Transverse colon (tissue), 3 donors: ENCODE results near the gene GPC5.

Source experiments
- EP300 ChIP-seq: sonication (generic); formaldehyde crosslinking; IDR thresholded peaks from one replicate; pipeline ENCODE4 v1.6.1; 2017; ENCODE audit warnings: antibody characterized with exemption, low read depth
- TF ChIP-seq, protein P1 (sequence below), 5 experiments: fragments of 200-600 bp in 3 of 5; fragments of 450-650 bp in 2 of 5; sonication (generic) in 3 of 5; IDR thresholded peaks; 1 replicate in 2 of 5; 2 replicates in 3 of 5; pipeline ENCODE4 v1.5.1; 2016 to 2017; ENCODE audit warnings: antibody characterized with exemption in 5 of 5, inconsistent platforms in 3 of 5, mild to moderate bottlenecking in 2 of 5, moderate library complexity in 1 of 5

DNA sequence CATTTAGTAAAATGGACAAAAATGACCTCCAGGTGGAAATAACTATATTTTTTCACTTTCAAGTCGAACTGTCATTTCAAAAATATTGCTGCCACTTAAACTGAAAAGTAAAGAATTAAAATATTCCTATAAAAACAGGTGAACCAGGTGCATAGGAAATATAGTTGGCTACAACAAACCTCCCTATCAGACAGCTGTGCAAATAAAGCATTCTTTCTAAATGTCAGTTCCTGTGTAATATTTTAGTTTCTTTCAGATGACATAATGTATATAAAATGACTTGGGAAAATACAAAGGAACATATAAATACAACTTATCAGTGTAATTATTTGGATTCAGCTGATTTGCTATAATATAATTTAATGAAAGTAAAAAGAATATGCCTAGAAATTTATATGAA, 1424.6 kb downstream of the GPC5 start:
- TF ChIP-seq, protein P1, sequence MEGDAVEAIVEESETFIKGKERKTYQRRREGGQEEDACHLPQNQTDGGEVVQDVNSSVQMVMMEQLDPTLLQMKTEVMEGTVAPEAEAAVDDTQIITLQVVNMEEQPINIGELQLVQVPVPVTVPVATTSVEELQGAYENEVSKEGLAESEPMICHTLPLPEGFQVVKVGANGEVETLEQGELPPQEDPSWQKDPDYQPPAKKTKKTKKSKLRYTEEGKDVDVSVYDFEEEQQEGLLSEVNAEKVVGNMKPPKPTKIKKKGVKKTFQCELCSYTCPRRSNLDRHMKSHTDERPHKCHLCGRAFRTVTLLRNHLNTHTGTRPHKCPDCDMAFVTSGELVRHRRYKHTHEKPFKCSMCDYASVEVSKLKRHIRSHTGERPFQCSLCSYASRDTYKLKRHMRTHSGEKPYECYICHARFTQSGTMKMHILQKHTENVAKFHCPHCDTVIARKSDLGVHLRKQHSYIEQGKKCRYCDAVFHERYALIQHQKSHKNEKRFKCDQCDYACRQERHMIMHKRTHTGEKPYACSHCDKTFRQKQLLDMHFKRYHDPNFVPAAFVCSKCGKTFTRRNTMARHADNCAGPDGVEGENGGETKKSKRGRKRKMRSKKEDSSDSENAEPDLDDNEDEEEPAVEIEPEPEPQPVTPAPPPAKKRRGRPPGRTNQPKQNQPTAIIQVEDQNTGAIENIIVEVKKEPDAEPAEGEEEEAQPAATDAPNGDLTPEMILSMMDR (IDR thresholded peaks at IDR 0.05): no peak
- TF ChIP-seq EP300: no peak
